ENCODE results near the gene BBLN. TPM values are rescaled to one million over a fixed set of nuclear protein-coding genes. Genes with fewer than 3 reads are reported as not detected.
"Not testable (repeated sequence)": the region's sequence is repeated elsewhere in the genome, so short reads cannot be mapped to it uniquely, and the experiment has no call there.

BBLN gene, protein sequence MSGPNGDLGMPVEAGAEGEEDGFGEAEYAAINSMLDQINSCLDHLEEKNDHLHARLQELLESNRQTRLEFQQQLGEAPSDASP
- 100 to 1,000 TPM; 115 to 194 (median 182) TPM for polyA plus RNA-seq

- Mint-ChIP-seq H3K4me1 (peaks cover 19 to 23% of the 10 kb centered on the region in 2 donors), H3K36me3 (peaks cover 0 to 6% (median 3%) of the 10 kb centered on the region in 3 donors), H3K4me3 (peak within 1 kb of the TSS; percentile 82 to 89 (median 86)), H3K9me3 (no peaks in the 10 kb centered on the region), H3K27me3 (ENCODE audit: low read depth in 3 of 3) (no peaks in the 10 kb centered on the region), H3K27ac (peak within 1 kb of the TSS; percentile 85 to 94 (median 89))
- DNase-seq, result peak; percentile 86 to 92 (median 92)
Measured at GRCh38 chr9:128159784-128160602, at the start of gene BBLN. Gene BBLN, plus strand, starts transcription at chr9:128160265. Its CDS starts 143 bp downstream, at chr9:128160408.

GRCh38 chr9:128111726-128112125, 48.3 kb upstream of the BBLN start:
- DNase-seq; H3K9me3 Mint-ChIP-seq; H3K4me1 Mint-ChIP-seq; H3K27ac Mint-ChIP-seq; H3K27me3 Mint-ChIP-seq (ENCODE audit: low read depth in 3 of 3); H3K4me3 Mint-ChIP-seq: not testable (repeated sequence)
- peaks cover 4 to 18% (median 8%) of the 10 kb centered on the region in 3 donors for H3K36me3 Mint-ChIP-seq

GRCh38 chr9:128113526-128114325, 46.3 kb upstream of the BBLN start:
- H3K9me3 Mint-ChIP-seq, result no peaks in the 10 kb centered on the region
- peaks cover 4 to 7% of the 10 kb centered on the region in 2 donors for H3K4me1 Mint-ChIP-seq
- DNase-seq, result no peak
- H3K4me3 Mint-ChIP-seq, result no peak overlapping the region
- peak overlapping the region in 1 of 6 donors; percentile 50 for H3K27ac Mint-ChIP-seq
- H3K36me3 Mint-ChIP-seq, result peaks cover 7 to 11% (median 8%) of the 10 kb centered on the region in 3 donors
- H3K27me3 Mint-ChIP-seq (ENCODE audit: low read depth in 3 of 3), result peaks cover 2 to 5% (median 3%) of the 10 kb centered on the region in 3 donors

DNA sequence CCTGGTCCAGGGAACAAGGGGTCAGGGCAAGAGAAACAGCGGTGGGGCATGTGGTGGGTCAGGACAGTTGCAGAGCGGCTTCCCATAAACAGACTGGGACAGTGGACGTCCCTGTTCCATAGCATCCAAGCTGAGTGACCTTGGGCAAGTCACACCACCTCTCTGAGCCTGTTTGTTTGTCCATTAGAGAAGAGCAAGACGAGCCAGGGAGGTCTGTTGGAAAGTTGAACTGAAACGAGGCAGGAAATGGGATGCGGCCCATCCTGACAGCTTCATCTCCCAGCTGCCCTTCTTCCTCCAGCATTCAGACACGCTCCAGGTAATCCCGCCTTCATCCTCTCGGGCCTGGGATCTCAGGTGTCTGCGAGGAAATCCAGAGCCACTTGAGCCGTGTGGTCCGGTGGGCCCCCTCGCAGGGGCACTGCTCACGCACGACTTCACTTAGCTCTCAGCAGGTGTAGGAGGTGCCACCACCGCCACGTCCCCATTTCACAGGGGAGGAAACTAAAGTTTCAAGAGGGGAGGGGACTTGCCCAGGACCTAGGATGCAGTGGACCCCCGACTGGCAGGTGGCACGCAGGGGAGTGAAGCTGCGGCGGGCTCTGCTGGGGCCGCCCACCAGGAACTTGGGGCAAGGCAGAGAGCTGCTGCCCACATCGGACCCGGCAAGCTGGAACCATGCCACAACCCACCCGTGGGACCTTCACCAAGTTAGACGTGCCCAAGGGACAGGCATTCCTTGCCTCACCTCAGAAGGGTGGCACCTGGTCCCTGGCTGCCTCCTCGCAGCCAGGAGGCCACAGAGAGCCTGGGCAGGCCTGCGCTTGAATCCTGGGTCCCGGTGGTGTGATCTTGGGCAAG, 45.5 kb upstream of the BBLN start:
- Mint-ChIP-seq H3K4me3 (no peak overlapping the region), H3K36me3 (peaks cover 3 to 8% (median 7%) of the 10 kb centered on the region in 3 donors), H3K9me3 (no peaks in the 10 kb centered on the region), H3K4me1 (peaks cover 4 to 7% of the 10 kb centered on the region in 2 donors), H3K27me3 (ENCODE audit: low read depth in 3 of 3) (peaks cover 3 to 5% (median 3%) of the 10 kb centered on the region in 3 donors), H3K27ac (no peak overlapping the region)
- no peak for DNase-seq

GRCh38 chr9:128115187-128116103, 44.6 kb upstream of the BBLN start:
- H3K4me3 Mint-ChIP-seq, result no peak overlapping the region
- H3K36me3 Mint-ChIP-seq, result peaks cover 0 to 8% (median 7%) of the 10 kb centered on the region in 3 donors
- no peak overlapping the region for H3K27ac Mint-ChIP-seq
- DNase-seq, result no peak
- H3K4me1 Mint-ChIP-seq, result peaks cover 4 to 7% of the 10 kb centered on the region in 2 donors
- no peaks in the 10 kb centered on the region for H3K9me3 Mint-ChIP-seq
- peaks cover 3 to 5% (median 3%) of the 10 kb centered on the region in 3 donors for H3K27me3 Mint-ChIP-seq (ENCODE audit: low read depth in 3 of 3)

- DNase-seq, result no peak
- H3K27ac Mint-ChIP-seq, result no peak overlapping the region
- no peaks in the 10 kb centered on the region for H3K9me3 Mint-ChIP-seq
- H3K4me3 Mint-ChIP-seq, result no peak overlapping the region
- H3K4me1 Mint-ChIP-seq, result peaks cover 4 to 7% of the 10 kb centered on the region in 2 donors
- H3K27me3 Mint-ChIP-seq (ENCODE audit: low read depth in 3 of 3), result peaks cover 3 to 5% (median 3%) of the 10 kb centered on the region in 3 donors
- peaks cover 0 to 7% (median 5%) of the 10 kb centered on the region in 3 donors for H3K36me3 Mint-ChIP-seq
Measured at GRCh38 chr9:128116104-128117083, 43.7 kb upstream of the BBLN start.

- peaks cover 3 to 5% (median 3%) of the 10 kb centered on the region in 3 donors for H3K27me3 Mint-ChIP-seq (ENCODE audit: low read depth in 3 of 3)
- H3K4me1 Mint-ChIP-seq, result peaks cover 4 to 7% of the 10 kb centered on the region in 2 donors
- no peaks in the 10 kb centered on the region for H3K9me3 Mint-ChIP-seq
- H3K4me3 Mint-ChIP-seq, result peak overlapping the region in 1 of 5 donors; percentile 39
- H3K27ac Mint-ChIP-seq, result peak overlapping the region in 2 of 6 donors; percentile 33 to 42
- DNase-seq, result peak; percentile 89 to 91 (median 89)
- peaks cover 0 to 7% (median 5%) of the 10 kb centered on the region in 3 donors for H3K36me3 Mint-ChIP-seq
Measured at GRCh38 chr9:128117613-128118471, 42.2 kb upstream of the BBLN start.

GRCh38 chr9:128118472-128118857, 41.6 kb upstream of the BBLN start:
- Mint-ChIP-seq H3K4me3 (no peak overlapping the region), H3K27ac (no peak overlapping the region), H3K36me3 (peaks cover 0 to 4% (median 2%) of the 10 kb centered on the region in 3 donors), H3K4me1 (peaks cover 4 to 7% of the 10 kb centered on the region in 2 donors), H3K9me3 (no peaks in the 10 kb centered on the region), H3K27me3 (ENCODE audit: low read depth in 3 of 3) (peaks cover 3 to 5% (median 3%) of the 10 kb centered on the region in 3 donors)
- DNase-seq, result no peak

- no peak overlapping the region for H3K4me3 Mint-ChIP-seq
- no peaks in the 10 kb centered on the region for H3K9me3 Mint-ChIP-seq
- peaks cover 3 to 5% (median 3%) of the 10 kb centered on the region in 3 donors for H3K27me3 Mint-ChIP-seq (ENCODE audit: low read depth in 3 of 3)
- H3K36me3 Mint-ChIP-seq, result peaks cover 0 to 3% (median 0%) of the 10 kb centered on the region in 3 donors
- H3K27ac Mint-ChIP-seq, result no peak overlapping the region
- peaks cover 4 to 7% of the 10 kb centered on the region in 2 donors for H3K4me1 Mint-ChIP-seq
- no peak for DNase-seq
Measured at GRCh38 chr9:128118971-128119665, 40.9 kb upstream of the BBLN start.

DNA sequence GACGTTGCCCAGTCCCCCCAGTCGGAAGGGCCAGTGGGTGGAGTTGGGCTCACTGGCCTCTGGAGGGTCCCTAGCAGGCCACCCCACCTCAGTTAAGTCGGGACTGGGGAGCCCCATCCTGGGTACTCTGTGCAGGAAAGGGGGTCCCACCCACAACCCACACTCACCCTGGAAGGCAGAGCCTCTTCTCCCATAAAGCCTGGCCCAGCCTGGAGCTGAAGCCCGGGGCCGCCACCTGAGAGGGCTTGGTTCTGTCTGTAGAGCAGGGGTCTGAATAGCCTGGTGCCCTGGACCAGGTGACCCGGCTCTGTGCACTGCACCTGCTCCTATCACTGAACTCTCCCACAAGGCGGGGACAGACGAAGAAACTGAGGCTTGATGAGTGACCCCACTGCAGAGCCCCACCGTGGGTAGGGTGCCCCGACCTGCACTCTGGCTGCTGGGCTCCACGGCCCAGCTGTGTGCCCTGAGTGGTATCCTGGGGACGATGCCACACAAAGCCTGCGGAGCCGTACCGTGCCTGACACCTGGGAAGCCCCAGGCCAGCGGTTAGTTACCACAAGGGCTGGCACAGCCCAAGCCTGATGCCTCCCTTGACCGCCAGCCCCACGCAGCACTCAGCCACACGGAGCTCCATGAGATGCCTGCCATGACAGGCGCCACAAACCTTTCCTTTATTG, 39.9 kb upstream of the BBLN start:
- Mint-ChIP-seq H3K27ac (no peak overlapping the region), H3K4me3 (no peak overlapping the region), H3K36me3 (peaks cover 0 to 3% (median 0%) of the 10 kb centered on the region in 3 donors), H3K9me3 (no peaks in the 10 kb centered on the region), H3K27me3 (ENCODE audit: low read depth in 3 of 3) (peaks cover 3 to 5% (median 3%) of the 10 kb centered on the region in 3 donors), H3K4me1 (peaks cover 9 to 13% of the 10 kb centered on the region in 2 donors)
- DNase-seq, result no peak

Measured in immature natural killer cell (primary cell).